ENCODE results near the gene FAM50B. TPM values are rescaled to one million over a fixed set of nuclear protein-coding genes. Genes with fewer than 3 reads are reported as not detected.

Gene FAM50B
- total RNA-seq, 1 donor from 2014 or later, result 7.2 TPM

DNA sequence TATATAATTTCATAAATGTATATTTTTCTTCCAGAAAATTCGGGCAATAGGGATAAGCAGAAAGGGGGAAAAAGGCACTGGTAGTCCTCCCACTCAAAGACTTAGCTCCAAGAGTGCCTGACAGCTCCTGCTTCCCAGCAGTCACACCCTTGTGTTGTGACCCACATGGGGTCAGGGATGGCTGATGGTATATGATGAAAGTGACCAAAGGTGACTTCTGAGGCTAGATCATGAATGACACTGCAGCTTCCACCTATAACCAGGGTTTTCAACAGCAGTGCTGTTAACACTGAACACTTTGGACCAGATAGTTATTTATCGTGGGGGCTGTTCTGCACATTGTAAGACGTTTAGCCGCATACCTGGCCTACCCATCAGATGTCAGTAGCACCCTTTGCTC lies 22.3 kb downstream of the FAM50B start:
- DNase-seq (ENCODE audit: low read depth), result no peak

DNA sequence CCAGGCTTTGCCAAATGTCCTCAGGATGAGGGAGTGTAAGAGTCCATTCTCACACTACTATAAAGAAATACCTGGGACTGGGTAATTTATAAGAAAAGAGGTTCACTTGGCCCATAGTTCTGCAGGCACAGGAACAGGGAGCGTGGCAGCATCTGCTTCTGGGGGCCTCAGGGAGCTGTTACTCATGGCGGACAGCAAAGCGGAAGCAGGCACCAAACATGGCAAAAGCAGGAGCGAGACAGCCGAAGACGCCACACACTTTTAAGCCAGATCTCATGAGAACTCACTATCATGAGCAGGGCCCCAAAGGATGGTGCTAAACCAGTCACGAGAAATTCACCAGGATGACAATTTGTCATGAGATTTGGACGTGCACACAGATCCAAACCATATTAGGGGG lies 22.8 kb downstream of the FAM50B start:
- DNase-seq (ENCODE audit: low read depth), result no peak

DNA sequence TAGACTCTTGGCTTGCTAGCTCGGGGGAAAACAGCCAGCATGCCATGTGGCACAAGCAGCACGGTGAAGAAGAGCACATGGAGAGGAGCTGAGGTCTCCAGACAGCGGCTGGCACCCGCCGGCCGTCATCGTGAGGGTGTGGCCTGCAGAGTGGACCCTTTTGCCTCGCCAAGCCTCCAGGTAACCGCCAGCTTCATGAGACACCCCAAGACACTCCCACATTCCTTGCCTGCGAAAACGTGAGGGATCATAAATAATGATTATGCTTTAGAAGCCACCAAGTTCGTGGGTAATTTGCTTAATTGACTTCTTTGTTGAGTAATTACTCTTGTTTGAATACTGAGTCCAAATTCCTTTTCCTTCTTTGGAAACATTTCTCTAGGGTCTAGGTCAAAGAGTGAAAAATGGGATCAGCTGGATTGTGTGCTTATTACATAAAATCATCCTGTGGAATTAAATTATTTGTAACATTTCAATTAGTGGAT lies 23.2 kb downstream of the FAM50B start:
- no peak for DNase-seq (ENCODE audit: low read depth)

- no peak for DNase-seq (ENCODE audit: low read depth)
Measured at GRCh38 chr6:3873051-3873450, 23.9 kb downstream of the FAM50B start.

GRCh38 chr6:3874069-3874468 lies 24.9 kb downstream of the FAM50B start:
- DNase-seq (ENCODE audit: low read depth), result no peak

GRCh38 chr6:3875486-3875885 lies 26.3 kb downstream of the FAM50B start:
- no peak for DNase-seq (ENCODE audit: low read depth)

DNA sequence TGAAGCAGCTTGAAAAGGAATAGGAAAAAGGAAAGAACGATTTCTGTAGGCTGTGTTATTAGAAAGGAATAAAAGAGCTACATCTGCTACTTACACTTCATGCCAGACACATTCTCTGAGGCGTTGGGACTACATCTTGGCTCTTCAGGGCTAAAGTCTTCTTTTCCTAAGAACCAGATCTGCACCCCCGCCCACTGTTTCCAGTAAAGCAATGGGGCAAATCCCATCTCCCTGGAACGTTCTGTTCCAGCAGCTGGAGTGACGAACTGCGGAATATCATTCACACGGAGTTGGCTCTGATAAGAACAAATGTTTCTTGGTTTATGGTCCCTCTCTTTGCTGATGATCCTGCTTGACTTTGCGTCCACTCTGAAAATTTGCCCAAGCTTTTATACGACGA lies 26.9 kb downstream of the FAM50B start:
- DNase-seq (ENCODE audit: low read depth), result peak; percentile 49

GRCh38 chr6:3876866-3877265 lies 27.7 kb downstream of the FAM50B start:
- no peak for DNase-seq (ENCODE audit: low read depth)

GRCh38 chr6:3878048-3878666 lies 29.0 kb downstream of the FAM50B start:
- DNase-seq (ENCODE audit: low read depth), result no peak

DNA sequence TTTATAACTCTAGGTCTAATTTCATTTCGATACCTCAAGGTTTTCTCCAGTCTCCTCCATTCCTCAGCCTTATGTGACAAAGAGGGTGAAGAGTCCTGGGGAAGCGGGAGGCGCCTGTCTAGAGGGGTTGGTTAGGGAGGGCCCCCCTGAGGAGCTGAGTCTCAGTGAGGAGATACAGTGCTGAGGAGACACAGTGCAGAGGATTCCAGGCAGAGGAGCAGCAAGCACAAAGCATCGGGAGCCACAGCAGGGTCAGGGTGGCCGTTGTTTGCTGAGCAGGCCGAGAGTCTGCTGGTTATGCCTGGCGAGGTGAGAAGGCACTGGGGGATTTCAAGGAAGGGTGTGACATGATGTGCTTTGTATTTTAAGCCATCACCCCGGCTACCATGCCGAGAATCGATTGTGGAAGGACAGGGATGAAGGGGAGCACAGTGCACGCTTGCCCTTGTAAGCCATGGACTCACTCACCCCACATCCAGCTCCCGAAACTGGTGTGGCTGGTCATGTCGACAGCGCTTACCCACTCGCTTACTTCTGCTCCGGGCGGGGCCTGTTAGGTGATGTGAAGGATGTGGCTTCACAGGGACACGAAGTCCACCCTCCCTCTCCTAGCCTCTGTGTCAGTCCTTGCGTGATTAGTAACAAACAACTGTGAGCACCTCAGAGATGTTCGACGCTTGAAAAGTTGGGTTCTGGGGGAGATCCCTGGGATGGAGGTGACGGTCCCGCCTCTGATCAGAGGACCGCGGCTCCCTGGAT lies 30.2 kb downstream of the FAM50B start:
- DNase-seq (ENCODE audit: low read depth), result no peak

GRCh38 chr6:3881711-3882421 lies 32.7 kb downstream of the FAM50B start:
- DNase-seq (ENCODE audit: low read depth), result no peak

DNA sequence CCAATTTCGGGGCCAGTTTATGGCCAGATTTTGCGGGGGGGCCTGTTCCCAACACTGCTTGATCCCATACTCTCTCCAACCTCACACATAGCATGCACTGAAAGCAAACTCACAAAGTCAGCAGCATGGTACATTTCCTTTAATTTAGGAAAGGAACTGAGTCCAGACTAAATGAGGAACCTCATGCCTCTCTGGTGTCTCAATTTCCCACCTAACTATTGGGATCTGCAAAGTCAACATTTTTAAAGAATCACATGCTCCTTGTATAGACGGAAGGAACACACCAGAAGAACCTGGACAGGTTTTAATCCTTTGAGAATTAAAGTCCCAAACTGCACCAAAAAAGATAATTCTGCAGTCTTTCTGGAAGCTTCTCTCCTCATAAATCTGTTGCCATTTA lies 33.3 kb downstream of the FAM50B start:
- DNase-seq (ENCODE audit: low read depth), result no peak

GRCh38 chr6:3882866-3883265 lies 33.7 kb downstream of the FAM50B start:
- DNase-seq (ENCODE audit: low read depth), result peak; percentile 66

DNA sequence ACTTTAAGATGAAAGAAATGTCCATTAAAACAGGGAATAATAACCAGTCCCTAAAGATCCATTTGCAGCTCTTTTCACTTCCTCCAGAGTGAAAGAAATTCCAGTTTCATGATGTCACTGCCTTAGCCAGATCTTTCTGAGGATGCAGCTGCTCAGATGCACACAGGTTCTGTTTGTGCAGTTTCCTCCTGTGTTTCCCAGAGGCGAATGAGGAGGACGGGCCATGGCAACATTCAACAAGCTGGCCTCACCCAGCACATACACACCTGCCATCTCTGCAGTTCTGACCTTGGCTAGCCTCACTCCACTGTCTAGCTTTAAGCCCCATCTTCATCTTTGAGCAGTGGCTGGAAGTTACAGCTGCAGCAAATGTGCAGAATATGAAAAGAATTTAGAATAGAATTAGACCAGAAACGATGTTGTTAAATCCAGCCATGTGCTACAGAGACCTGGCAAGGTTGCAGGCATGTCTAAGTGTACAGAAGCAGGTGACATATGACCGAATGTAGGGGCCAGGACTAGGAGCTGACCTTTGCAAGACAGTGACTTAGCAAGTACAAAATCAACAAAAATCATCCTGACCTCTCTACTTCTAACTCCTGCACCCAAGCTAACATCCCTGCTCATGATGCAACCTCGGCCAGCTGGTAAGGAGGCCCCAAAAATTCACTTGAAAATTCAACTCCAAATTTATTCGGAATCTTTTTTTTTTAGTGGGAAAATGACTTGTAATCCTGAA lies 35.0 kb downstream of the FAM50B start:
- peak; percentile 80 for DNase-seq (ENCODE audit: low read depth)

- peak; percentile 84 for DNase-seq (ENCODE audit: low read depth)
Measured at GRCh38 chr6:3885262-3886036, 36.3 kb downstream of the FAM50B start.

DNA sequence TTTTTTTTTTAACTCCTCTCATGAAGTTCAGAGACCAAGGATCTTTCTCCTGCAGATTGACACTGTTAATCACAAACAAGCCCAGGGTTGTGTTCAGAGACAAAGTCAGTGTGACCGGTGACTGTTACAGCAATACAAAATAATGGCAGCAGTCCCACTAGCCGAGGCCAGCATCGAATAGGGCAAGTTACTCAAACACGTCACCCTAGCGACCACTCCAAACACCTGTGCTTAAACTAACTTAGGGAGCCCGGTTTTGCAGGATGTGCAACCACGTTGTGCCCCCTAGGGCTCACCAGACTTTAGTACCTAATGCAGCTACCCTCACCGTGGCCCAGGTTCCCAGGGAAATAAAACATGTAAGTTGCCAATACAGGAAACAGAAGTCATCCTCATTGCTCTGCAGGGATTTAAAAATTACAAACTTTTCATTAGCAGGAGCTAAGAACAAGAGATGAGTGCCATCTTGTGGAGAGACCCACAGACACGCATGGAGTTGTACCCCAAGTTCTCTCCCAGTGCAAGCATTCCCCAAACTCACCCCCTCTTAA lies 38.1 kb downstream of the FAM50B start:
- peak; percentile 46 for DNase-seq (ENCODE audit: low read depth)

- DNase-seq (ENCODE audit: low read depth), result no peak
Measured at GRCh38 chr6:3888153-3888957, 39.2 kb downstream of the FAM50B start.

DNA sequence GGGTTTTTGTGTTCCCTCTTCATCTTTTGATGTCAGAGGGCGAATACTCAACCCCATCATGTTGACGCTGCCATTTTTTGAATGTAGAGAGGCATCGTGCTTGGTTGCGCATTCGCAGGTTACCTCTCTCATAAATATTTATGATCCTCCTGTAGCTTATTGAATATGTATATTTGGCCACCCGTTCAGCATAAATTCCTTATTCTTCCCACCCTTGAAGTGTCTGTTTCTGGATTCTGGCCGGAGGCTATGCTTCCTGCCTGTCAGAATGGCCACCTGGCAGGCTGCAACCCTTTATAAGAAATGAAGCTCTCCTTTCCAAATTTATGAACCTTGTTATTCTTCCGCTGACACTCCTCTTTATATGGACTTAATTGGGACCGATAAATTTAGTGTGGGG lies 40.9 kb downstream of the FAM50B start:
- DNase-seq (ENCODE audit: low read depth), result no peak

DNA sequence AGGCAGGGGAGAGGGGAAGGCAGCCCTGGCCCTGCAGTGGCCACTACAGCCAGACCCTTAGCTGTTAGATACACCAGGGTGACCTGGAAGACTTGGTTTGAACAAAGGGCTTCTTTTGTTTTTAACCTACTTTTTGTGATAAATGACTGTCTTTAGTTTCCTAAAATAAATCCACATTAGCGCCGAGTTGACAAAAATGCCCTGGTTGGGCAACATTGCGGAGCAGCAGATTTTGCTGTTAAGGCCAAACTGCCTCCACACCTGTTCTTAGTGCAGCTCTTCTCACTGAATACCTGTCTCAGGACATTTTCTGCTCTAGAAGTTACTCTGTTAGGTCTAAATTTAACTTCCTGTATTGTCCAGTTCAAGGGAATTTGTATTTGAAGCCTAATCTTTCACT lies 42.7 kb downstream of the FAM50B start:
- no peak for DNase-seq (ENCODE audit: low read depth)

DNA sequence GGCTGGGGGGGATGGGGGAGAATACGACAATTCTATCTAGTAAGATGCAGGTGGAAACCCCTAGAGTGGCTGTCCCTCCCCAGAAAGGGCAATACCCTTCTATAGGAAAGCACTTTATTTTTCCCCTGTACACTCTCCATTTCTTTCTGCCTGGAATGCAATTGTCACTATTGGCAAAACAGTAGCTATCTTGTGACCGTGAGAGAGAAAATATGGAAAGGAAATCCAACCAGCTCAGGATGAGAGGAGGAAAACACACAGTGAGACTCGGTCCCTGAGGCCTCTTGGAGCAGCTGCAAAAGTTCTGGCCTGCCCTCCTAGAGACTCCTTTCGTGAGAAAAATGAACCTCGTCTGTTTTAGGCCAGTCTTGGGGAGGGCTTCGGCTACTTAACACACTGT lies 43.4 kb downstream of the FAM50B start:
- no peak for DNase-seq (ENCODE audit: low read depth)

Data from myocyte (in vitro differentiated cells).